ENCODE results near the gene TRIM2.

DNA sequence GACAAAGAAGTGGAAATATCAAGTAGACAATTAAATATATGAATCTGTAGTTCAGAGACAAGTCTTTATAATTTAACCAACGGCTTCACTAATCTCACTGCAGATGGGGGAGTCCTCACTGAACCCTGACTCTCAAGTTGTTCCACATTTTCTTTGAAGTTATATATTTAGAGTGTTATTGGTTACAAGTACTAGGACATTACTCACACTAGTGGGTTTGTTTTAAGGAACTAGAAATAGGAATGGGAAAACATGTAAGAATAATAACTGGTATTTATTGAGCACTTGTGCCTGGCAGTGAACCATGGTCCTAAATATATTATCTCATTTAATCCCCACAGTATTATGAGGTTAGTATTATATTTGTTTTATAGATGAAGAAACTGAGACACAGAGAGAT, 162.2 kb downstream of the TRIM2 start:
- no peak for TF ChIP-seq ZNF274 (IDR thresholded peaks at IDR 0.05; ENCODE audit: low read depth, low read length)
- no peak for TF ChIP-seq YY1 (IDR thresholded peaks at IDR 0.05; ENCODE audit: insufficient read depth, insufficient read length)
- TF ChIP-seq SUZ12 (IDR thresholded peaks at IDR 0.05; ENCODE audit: extremely low read depth, insufficient read depth, insufficient read length): no peak
